ENCODE measurements around the gene CBX5.
"Not testable (repeated sequence)": the region's sequence is repeated elsewhere in the genome, so short reads cannot be mapped to it uniquely, and the experiment has no call there.

Gene CBX5

DNA sequence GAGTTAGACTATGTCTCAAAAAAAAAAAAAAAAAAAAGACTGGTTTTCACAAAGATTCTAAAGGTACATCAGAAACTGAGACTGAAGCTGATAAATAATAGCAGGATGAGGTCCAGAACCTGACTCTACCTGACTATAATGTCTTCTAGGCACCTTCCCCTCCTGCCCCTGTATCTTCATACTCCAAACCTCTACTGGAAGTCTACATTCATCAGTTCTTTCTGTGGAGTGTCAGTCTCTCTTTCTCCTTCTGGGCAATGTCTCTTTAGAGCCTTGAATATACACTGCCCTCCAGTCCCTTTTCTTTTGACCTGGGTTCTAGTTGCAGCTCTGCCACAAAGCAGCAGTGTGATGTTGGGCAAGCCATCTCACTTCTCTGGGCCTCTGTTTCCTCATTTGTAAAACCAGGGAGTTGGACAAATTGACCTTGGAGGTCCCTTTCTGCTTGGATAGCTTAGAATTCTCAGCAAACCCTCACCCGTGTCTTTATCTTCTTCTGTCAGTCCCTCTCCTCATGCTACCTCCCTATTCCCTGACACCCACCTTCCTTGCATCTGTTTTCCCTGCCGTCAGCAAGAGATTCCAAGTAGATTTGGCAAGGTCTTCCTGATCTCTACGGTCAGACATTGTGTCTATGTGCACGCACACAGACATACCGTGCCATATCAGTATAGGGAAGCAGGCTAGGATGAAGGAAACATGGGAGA is 16.6 kb upstream of the CBX5 start:
- no peak for DNase-seq (ENCODE audit: low read depth, low spot score)
- no peak overlapping the region for H3K4me3 ChIP-seq (ENCODE audit: low read length)

DNA sequence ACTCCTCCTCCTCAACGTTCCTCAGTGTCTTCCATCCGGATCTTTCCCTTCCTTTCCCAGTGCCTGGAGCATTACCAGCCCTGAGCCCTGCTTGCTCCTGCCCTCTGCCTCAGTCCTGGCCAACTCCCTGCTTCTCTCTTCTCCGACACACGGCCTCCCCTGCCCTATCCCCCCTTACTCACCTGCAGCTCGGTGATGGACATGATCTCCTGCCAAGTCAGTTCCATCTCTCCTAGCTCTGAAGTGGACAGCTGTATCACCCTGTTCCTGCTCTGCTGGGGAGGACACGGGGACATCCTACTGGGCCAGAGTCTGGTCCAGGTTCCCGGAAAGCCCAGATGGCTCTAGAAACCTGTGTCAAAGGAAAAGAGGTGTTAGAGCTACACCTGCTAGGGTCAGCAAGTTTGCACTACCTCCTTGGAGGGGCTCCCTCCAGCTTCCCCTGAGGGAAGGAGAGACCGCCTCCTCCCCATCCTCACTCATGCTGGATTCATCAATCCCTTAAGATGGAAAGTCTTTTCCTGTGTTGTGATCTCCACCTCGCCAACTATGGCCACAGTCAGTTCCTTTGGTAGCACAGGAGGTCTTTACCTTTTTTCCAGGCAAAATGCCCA is 15.1 kb upstream of the CBX5 start:
- DNase-seq (ENCODE audit: low read depth, low spot score) = no peak
- H3K4me3 ChIP-seq (ENCODE audit: low read length) = no peak overlapping the region

DNA sequence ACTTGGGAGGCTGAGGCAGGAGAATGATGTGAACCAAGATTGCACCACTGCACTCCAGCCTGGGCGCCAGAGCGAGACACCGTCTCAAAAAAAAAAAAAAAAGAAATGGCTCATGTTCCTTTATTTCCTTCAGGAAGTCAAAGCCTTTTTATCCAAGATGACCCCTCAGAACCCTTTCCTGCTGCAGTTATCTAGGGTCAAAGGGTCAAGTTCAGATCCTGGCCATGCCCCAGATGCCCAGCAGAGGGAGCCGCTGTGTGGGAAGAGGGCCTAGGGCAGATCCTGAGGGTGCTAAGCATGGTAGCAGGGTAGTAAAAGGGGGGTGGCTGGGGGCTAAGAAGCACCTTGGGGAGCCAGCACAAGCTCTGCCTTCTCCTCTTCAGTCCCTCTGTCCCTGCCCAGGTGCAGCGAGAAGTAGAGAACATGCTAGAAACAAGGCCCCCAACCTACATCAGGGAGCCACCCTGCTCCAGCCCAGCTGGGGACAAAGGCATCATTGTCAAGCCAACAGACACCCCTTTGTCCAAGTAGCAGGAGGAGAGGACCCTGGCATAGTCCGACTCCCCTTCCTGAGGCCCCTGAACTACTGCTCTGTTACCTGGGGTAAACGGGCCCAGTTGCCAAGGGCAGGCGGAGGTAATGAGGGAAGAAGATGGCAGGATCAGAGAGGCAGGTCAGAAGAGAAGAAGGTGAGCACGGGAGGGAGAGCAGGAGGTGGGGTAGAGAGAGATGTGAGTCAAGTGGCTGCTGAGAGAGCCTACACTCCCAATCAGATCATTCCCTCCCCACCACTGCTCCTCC is 14.4 kb upstream of the CBX5 start:
- DNase-seq (ENCODE audit: low read depth, low spot score) = peak; percentile 53
- H3K4me3 ChIP-seq (ENCODE audit: low read length) = no peak overlapping the region

DNA sequence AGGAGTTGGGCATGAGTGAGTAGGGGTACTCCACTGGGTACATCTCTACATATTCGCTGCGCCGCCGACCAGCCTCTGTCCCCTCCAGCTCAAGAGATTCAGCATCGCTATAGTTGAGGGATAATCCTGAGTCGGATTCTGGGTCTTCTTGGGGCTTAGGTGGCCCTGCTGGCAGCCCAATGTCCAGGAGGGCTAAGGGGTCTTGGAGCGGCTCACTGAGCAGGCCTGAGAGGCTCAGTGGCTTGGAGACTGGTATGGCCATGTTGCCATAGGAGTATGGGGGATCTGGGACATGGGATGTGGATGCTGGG is 13.0 kb upstream of the CBX5 start:
- H3K4me3 ChIP-seq (ENCODE audit: low read length) = no peak overlapping the region
- no peak for DNase-seq (ENCODE audit: low read depth, low spot score)

DNA sequence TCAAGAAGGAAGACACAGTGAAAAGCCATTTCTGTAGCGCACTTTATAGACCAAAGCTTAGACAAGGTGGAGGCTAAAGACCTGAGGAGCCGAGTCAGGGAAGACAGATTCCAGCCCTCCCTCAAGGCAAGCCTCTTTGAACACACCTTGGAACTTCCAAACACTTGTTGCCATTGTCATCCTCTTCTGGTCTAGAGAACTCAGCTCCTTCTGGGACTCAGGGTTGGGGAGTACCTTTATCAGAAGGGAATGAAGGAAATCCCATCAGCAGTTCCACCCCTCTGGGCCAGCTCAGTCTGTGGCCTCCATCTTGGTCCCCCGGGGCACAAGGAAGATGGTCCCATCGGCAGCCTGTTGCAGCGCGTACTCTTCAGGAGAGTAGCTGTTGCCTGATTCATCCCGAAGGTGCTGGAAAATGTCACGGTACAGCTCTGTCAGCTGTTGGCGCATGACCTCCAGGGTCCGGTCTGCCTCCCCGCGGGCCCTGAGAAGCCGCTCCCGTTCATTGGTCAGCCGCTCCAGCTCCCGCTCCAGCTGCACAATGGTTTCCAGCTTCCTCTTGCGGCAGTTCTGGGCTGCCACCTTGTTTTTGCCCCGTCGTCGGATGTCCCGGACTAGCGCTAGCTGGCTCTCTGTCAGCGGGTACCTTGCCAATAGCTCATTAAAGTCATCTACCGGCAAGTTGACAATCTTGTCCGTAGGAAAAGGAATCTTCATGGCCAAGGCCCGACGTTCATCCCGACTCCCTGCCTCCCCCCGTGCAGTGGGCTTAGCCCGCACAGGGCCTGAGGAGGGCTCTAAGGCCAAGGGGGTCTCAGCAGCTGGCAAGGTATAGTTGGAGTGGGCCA is 12.4 kb upstream of the CBX5 start:
- DNase-seq (ENCODE audit: low read depth, low spot score) = no peak

DNA sequence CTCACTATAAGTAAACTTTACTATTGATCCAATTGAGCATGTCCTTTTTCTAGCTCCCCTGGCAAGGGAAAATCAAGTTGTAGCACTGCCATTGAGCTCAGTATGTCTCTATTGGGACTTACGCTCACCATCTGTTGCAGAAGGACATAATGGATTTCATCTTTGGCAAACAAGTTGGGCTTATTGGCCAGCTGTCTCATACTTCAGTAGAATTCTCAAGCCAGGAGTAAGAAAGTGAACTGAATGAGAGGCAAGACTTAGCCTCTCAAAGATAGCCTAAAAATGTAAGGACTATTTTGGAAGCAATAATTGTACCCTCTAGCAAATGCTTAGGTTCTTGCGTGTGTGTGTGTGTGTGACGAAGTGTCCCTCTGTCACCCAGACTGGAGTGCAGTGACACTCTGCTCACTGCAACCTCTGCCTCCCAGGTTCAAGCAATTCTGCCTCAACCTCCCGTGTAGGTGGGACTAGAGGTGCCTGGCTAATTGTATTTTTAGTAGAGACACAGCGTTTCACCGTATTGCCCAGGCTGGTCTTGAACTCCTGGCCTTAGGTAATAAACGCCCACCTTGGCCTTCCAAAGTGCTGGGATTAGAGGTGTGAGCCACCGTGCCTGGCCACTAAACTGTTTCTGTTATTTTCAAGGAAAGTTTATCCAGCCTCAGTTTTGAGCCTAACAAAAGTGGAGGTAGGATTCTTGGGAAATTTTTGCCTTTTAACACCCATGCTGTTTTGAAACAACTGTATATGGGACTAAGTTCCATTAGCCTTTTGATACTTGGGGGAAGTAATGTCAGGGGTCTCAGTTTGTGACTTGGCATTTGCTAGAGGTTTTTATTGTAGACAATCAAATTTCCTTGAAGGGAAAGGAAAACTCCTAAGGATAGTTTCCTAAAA is 7.6 kb upstream of the CBX5 start:
- H3K4me3 ChIP-seq (ENCODE audit: low read length) = no peak overlapping the region
- DNase-seq (ENCODE audit: low read depth, low spot score) = no peak

More for the DNA sequence above, 12.4 kb upstream of the CBX5 start:
- no peak overlapping the region for H3K4me3 ChIP-seq (ENCODE audit: low read length)

DNA sequence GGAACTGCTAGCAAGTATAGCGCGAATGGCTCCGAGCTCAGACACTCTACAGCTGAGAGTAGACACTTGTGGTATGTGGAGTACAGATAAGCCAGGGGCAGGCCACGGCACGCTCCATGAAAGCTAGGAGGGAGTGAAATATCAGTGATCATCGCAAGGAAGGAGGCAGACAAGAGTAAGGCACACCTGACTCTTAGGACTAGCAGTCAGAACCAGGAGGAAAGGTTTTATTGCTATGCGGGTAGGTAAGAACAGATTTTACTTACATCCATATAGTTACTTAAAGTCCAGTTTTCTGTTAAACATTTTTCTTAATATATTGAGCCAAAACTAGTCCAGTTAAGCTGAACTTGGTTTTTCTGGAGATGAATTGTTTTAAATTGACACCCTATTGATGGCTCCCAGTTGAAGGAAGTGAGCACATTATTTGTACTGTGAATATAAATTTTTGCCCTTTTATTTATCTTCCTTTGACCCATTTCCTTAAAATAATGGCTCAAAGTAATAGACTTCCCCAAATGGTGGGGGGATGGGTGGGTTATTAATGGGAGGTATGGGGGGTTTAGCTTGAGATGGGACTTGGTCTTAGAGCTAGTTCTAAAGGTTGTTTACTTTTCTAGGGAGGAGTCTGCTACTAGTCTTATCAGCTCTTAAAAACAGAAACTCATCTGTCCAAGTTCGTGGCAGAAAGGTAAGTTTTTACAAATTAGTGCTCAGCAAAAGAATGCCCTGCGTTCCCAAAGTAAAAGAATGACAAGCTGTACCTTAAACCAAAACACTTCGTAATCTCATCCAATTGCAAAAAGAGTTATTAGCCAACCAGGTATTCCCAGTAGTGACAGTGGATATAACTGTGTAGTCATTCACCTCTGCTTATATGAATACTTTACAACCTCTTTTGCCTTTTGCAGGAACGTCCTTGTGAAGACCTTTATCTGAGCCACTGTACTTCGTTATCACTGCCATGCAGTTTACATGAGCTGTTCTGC is 6.4 kb upstream of the CBX5 start:
- H3K4me3 ChIP-seq (ENCODE audit: low read length) = no peak overlapping the region
- DNase-seq (ENCODE audit: low read depth, low spot score) = no peak

DNA sequence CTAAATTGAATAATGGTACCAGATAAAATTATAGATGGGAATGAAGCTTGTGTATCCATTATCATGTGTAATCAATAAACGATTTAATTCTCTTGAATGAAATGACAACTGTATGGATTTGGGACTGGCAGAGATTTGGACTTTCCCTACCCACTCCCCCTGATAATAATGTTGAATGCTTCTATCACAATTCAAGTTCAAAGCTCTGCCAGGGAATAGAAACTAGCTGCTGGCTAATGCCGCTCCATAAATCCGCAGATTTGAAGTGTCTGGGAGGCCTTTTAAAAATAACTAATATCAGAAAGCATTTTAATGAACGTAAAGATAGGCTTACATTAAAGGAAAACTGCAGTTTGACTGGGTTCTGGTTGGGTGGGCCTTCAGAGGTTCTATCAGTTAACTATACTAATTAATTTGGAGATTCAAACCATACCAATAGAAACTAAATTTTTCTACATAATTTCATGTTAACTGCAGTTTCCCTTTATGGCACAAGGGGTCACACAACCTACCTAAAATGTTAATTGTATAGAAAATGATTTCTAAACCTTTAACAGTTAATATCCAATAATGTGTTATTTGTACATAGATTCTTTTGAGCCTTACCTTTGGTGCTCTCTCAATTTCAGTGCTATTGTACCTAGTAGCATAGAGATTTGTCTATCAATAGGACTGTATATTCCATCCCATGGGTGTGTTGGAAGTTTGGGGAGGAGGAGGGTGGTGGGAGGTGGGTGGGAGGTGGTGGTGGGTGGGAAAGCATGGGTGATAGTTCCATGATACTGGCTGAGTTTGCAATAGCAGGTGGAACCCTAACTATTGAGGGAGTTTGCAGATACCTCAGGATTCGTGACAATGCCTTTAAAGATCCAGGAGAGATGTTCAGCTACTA is 5.5 kb upstream of the CBX5 start:
- DNase-seq (ENCODE audit: low read depth, low spot score) = no peak
- H3K4me3 ChIP-seq (ENCODE audit: low read length) = no peak overlapping the region

DNA sequence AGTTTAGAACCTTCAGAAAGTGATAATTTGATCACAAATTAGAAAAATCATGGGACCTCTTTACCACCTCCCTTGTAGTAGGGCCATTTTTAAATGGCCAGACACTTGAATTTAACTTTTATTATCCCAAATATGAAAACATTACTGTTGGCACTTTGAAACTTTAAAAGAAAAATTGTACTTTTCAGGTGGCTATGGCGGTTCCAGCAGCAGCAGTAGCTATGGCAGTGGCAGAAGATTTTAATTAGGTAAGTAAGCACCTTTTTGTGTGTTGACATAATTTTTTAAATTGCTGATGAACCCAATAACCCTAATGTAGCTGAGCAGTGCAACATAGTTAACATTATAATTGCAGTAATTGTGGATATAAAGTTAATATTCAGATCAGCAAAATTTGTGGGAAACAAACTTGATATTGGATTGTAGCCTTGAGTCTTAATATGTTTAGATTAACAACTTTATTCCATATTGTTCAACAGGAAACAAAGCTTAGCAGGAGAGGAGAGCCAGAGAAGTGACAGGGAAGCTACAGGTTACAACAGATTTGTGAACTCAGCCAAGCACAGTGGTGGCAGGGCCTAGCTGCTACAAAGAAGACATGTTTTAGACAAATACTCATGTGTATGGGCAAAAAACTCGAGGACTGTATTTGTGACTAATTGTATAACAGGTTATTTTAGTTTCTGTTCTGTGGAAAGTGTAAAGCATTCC is 4.3 kb upstream of the CBX5 start:
- not testable (repeated sequence) for H3K4me3 ChIP-seq (ENCODE audit: low read length); DNase-seq (ENCODE audit: low read depth, low spot score)

DNA sequence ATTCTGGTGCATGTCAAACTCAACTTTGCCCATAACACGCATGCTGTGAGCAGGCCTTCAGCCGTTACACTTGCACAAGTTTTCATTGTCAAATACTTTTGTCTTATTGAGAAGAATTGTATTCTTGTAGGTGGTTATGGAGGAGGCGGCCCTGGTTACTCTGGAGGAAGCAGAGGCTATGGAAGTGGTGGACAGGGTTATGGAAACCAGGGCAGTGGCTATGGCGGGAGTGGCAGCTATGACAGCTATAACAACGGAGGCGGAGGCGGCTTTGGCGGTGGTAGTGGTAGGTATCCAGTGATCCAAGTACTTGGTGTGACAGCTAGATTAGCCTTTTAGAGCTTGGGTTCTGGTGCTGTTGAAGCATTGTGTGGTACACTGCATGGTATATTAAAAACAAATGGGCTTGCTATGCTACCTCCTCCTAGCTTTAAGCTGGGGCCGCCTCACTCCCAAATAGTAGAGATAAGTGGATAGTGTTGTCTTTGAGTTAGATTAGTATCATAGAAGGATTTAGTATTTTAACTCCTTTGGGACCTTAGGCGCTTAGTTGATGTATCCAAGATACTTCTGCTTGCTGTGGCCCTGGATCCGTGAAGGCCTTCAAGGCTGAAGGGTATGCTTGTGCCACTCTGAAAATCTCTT is 3.1 kb upstream of the CBX5 start:
- DNase-seq (ENCODE audit: low read depth, low spot score) = no peak
- H3K4me3 ChIP-seq (ENCODE audit: low read length) = peak overlapping the region; percentile 100

DNA sequence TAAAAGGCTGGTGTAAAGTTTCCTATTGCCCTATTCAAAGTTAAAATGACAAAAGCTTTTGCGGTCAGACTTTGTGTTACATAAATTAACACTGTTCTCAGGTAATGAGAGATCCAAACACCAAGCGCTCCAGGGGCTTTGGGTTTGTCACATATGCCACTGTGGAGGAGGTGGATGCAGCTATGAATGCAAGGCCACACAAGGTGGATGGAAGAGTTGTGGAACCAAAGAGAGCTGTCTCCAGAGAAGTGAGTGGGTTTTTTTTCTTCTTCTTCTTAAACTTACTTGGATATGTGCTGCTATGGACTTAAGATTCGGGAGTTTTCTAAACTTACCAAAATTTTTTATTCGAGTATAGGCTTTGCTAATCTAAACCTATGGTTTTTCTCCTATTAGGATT is 1.8 kb upstream of the CBX5 start:
- DNase-seq (ENCODE audit: low read depth, low spot score) = not testable (repeated sequence)
- H3K4me3 ChIP-seq (ENCODE audit: low read length) = peak overlapping the region; percentile 100

DNA sequence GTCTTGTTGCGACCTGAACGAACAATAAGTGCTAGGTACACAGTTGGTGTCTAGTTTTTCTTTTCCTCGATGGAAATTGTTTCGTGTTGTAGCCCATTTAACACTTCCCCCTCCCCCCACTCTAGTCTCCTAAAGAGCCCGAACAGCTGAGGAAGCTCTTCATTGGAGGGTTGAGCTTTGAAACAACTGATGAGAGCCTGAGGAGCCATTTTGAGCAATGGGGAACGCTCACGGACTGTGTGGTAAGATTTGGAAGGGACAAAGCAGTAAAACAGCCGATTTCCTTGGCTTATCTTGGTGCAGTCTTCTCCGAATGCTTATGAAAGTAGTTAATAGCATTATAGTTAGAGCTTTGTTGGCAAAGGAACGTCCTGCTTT is 1.3 kb upstream of the CBX5 start:
- DNase-seq (ENCODE audit: low read depth, low spot score) = not testable (repeated sequence)
- peak overlapping the region; percentile 100 for H3K4me3 ChIP-seq (ENCODE audit: low read length)

DNA sequence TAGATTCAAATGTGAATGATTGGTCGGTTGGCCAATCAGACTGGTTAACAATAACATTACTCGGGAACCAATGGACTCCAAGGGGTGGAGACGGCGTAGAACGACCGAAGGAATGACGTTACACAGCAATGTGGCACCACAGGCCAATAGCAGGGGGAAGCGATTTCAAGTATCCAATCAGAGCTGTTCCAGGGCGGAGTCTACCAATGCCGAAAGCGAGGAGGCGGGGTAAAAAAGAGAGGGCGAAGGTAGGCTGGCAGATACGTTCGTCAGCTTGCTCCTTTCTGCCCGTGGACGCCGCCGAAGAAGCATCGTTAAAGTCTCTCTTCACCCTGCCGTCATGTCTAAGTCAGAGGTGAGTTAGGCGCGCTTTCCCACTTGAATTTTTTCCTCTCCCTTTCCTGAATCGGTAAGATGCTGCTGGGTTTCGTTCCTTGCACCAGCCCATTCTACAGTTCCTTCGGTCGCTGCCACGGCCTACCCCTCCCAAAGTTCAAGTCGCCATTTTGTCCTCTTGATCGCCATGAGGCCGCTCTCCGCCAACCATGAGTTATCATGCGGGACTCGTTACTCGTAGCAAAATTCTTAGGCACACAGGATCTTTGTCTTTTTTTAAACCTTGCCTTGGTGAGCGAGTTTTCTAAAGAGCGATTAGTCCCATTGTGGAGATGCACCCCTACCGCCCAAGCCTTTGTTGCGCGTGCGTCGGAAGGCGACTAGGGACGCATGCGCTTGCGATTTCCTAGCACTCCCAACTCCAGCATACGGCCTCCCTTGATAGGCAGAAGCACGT is 742 bp upstream of the CBX5 start, which contains the start of gene HNRNPA1:
Gene HNRNPA1, plus strand, starts transcription at position 259 of the 793 bp plus-strand sequence. Its CDS starts 82 bp downstream, at position 341.
- peak within 1 kb of the TSS; percentile 100 for H3K4me3 ChIP-seq (ENCODE audit: low read length)
- peak; percentile 100 for DNase-seq (ENCODE audit: low read depth, low spot score)

DNA sequence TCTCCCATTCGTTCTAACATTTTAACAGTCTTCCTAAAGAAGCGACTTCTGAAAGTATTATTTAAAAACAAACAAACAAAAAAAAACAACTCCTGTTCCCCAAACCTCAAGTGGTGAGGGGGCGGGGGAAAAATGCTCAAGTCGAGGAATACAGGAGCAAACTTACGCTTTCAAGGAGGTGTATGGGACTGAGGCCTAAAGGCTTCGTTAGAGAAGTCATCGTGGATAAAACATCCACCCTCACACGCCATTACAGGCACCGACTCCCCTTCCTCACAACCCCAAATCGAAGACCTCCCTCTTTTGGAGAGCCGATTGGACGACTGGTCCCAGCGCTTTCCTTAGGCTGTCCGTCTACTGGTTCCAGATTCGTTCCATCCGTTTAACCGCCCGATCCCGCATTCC is 693 bp downstream of the CBX5 start:
- H3K4me3 ChIP-seq (ENCODE audit: low read length) = peak overlapping the region; percentile 100
- no peak for DNase-seq (ENCODE audit: low read depth, low spot score)

Measured in Jurkat, Clone E6-1 (cell line).